HFF-Myc (cell line): Measurements from ENCODE around the gene PTGES3L.
A peak's percentile ranks its signal among the peaks of the same experiment; 100 is the strongest.
"Not testable (repeated sequence)": the region's sequence is repeated elsewhere in the genome, so short reads cannot be mapped to it uniquely, and the experiment has no call there.

Source experiments
- DNase-seq: peaks from one replicate; pipeline ENCODE4 v3.0.0-alpha.2; 2011; ENCODE audit warnings: low read depth; ENCODE audit errors: extremely low read depth
- H3K4me3 ChIP-seq: replicated peaks from 2 replicates; pipeline ENCODE4 v1.5.1; 2011; ENCODE audit warnings: low read depth, mild to moderate bottlenecking, control low read depth, low read length
- CTCF ChIP-seq: IDR thresholded peaks from 2 replicates; pipeline ENCODE4 v1.5.1; 2012; ENCODE audit warnings: mild to moderate bottlenecking, low read depth, low read length, control low read depth; ENCODE audit errors: missing control alignments

PTGES3L gene

GRCh38 chr17:42999003-42999525, 19.2 kb upstream of the PTGES3L start:
- peak overlapping the region; percentile 100 for H3K4me3 ChIP-seq
- TF ChIP-seq CTCF: no peak
- no peak for DNase-seq

DNA sequence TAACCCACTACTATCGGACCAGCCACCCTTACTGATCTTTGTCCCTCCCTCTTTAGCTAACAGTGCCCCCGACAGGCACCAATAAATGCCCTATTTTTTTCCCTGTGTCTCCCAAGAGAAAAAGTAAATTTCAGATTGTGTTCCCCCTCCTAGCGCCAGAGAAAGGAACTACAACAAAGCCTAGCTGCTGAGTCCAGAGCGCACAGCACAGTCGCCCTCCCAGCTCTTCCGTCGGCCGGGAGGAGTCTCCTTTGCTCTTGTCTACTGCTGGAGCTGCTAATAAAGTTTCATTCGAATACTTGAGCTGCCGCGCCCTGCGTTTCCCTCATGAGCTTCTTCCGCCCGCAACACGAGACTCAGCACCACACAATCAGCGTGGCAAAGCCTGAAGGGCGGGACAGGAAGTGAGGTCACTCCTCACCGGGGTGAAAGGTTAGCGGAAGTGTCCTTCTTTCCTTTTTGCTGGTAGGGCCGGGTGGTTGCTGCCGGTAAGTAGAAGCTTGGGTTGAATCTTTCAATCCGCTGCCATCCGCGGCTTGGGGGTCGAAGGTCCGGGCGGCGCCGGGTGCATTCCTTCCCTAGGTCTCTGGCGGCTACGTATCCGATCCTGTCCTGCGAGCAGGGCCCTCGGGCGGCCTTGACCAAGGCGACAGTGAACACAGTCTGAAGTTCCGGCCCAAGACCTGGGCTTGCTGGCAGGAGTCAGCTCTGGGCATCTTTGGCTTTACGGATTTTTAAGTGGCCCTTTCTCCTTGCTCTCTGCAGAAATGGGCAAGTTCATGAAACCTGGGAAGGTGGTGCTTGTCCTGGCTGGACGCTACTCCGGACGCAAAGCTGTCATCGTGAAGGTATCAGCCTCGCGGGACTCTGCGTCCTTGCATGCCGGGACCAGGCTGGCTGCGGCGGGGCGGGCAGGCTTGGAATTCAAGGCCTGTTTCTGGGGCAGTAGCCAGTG, 18.4 kb upstream of the PTGES3L start, which contains the start of gene RPL27:
RPL27 (plus strand) TSS at position 436 of the 955 bp plus-strand sequence; CDS start at position 768, 332 bp downstream.
- TF ChIP-seq CTCF: peak; percentile 81
- H3K4me3 ChIP-seq: peak within 1 kb of the TSS; percentile 100
- peak; percentile 100 for DNase-seq

GRCh38 chr17:42997390-42997983, 17.6 kb upstream of the PTGES3L start:
- DNase-seq: no peak
- TF ChIP-seq CTCF: no peak
- peak overlapping the region; percentile 10; the same call in 1 of the 2 replicates for H3K4me3 ChIP-seq

- H3K4me3 ChIP-seq, DNase-seq: not testable (repeated sequence)
Observed at GRCh38 chr17:42993913-42994312, 14.0 kb upstream of the PTGES3L start.

DNA sequence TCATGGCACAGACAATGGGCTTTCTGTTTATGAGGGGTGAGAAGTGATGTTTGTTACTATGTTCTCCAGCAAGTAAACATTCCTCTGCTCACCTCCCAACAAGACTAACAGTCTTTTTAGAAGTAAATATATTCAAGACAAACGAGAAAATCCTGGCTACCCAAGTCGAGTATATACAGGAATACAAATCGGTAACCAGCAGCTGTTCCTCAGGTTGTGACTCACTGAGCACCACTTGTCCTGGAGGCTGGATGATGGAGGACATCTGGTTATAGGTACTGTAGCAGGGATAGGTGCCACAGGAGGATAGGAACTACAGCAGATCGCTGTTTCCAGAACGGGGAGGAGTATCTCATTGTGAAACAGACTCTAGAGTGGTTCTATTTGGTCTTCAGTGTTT, 13.0 kb upstream of the PTGES3L start:
- no peak for DNase-seq

DNA sequence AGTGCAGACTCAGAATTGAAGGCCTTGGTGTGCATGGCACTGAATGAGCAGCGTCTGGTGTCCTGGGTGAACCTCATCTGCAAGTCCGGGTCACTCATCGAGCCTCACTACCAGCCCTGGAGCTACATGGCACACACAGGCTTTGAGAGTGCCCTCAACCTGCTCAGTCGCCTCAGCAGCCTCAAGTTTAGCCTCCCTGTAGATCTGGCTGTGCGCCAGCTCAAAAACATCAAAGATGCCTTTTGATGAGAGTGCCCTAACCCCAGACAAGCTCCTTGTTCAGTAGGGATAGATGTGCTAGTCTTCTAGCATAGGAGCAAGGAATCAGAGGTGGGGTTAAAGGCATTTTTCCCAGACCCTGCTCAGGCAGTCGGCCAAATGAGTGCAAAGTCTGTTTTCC, 11.6 kb upstream of the PTGES3L start:
- no peak for DNase-seq
- no peak overlapping the region for H3K4me3 ChIP-seq
- TF ChIP-seq CTCF: no peak

More for the DNA sequence above, 13.0 kb upstream of the PTGES3L start:
- no peak overlapping the region for H3K4me3 ChIP-seq
- TF ChIP-seq CTCF: no peak
